HG02938 (cell line): Measurements from ENCODE around the gene NRIP1.

Source experiments
- ATAC-seq: cut with Tn5 transposase; IDR thresholded peaks from one replicate; pipeline ENCODE4 v1.9.1; 2021; ENCODE audit warnings: mild to moderate bottlenecking, moderate library complexity; ENCODE audit not compliant: unreplicated experiment

NRIP1 gene

GRCh38 chr21:15009837-15010363 is 54.9 kb downstream of the NRIP1 start:
- ATAC-seq, result no peak

DNA sequence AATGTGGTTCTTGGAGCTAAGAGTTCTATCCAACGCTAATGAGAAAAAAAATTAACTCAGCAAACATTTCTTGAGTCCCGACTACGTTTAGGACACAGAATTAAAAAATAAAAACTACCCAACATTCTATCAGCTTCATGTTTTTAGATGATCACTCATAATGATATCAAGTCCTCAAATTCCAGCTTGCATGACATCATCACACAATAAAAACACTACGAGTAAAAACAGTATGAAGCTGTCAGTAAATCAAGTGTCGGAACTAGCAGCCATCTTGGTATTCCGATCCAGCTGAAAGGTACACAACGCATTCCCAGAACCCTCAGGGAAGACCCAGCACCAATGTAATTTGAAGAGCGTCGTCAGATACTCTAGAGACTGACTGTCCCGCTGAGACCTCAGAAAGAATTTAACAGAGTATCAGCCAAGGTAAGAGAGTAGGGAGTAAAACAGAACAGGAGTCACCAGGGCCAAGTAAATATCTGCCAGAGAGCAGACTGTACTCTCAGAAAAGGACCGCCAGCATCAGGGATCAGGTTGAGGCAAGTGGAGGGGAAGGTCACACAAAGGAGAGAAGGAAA is 57.0 kb downstream of the NRIP1 start:
- ATAC-seq, result no peak

DNA sequence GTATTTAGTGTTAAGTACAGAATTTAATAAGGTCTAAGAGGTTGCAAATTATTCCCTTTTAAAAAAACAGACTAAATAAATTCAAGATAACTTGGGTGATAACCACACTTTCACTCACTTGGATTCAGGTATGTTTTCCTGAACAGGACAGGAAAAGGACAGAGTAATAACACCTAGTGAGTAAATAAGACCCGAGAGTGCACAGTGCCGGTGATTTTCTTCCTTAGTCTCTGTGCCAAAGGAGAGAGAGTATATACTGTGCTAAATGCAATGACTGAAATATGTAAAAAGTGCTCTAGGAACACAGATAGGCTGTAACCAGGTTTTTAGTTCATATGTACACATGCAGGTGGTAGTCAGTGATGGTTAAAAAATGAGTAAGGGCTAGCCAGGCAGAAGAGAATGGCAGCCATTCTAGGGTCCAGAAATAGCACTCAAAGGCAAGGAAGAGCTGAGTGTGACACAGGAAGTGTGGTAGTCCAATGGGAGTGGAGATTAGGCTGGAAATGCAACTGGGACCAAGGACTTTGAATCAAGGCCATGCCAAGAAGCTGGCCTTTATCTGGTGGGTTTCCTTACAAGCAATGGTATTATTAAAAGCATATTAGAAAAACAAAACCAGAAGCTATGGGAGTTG is 58.1 kb downstream of the NRIP1 start:
- ATAC-seq, result no peak

GRCh38 chr21:15005391-15005790 is 59.4 kb downstream of the NRIP1 start:
- no peak for ATAC-seq

- no peak for ATAC-seq
Observed at GRCh38 chr21:15004721-15005370, 60.0 kb downstream of the NRIP1 start.

DNA sequence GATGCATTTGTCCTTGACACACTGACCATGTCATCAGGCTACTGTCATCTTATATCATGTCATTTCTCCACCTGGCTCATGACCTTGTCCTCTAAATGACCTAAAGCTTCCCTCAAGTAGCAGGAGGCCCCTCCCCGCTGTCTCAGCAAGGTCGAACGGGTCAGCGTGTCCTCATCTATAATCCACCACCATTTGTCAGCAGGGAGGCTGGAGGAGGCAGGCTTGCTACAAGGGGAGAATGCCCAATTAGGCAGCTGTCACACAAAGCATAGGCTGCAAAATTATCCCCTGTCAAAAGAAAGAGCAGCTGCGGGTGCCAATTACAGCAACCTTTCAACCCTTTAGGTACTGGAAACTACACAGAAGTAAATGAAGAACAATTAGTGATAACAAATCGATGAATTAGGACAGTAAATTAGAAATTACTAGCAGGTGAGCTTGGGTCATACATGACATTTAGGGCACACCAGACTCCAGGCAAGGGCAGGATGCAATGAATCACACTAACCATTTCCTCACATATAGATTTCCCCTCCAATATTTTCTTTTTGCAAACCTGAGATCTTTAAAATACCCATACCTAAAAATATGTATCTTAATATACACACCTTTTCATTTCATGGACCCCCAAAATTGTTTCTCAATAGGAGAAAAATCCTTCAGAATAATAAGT is 61.2 kb downstream of the NRIP1 start:
- ATAC-seq, result no peak

DNA sequence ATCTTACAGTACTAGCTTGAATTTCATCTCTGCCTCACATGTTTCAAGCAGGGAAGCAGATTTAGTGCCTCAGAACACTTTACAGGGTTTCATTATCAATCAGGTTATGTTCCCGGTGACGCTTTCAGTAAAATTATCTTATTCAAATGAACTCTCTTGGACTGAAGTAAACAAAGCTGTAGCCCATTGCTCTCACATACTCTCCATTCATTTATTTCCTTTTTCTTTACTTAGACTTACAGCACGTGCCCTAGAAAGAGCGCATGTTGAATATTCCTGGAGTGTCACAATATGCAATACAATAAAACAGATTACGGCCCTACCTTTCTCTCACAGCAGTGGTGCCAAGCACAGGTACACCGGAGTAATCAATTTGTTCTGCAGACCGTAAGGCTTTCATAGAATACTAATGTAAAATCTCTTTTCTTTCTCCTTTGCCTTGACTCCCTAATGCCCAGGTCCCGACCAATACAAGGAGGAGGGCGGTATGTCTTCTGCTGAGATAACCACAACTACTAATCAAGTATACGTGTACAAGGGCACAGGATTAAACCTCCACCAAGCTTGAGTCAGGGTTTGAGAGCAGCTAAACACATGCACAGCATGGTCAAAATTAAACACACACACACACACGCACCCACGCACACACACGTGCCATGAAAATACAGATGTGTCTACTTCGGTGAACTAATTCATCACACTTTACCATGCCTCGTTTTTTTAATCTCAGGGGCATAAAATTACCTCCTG is 62.8 kb downstream of the NRIP1 start:
- peak; percentile 92 for ATAC-seq

- ATAC-seq, result no peak
Observed at GRCh38 chr21:15001113-15001512, 63.7 kb downstream of the NRIP1 start.

DNA sequence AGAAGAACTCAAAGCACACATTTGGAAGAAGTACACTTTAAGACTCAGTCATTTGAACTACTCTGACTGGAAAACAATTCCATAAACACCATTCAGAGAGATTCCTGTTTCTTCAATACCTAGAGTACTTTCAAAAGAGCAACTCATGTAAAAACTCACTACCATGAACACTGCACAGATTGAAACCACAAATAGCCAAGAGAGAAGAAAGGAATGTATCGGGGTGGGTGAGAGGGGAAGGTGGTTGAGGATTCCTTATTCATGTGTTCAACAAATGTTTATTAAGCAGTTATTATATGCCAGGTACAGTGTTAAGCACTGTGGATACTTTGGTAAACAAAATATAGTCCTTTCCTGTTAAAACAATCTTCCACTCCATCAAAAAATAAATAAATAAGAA is 64.7 kb downstream of the NRIP1 start:
- no peak for ATAC-seq

- no peak for ATAC-seq
Observed at GRCh38 chr21:14998784-14999183, 66.0 kb downstream of the NRIP1 start.

GRCh38 chr21:14998336-14998735 is 66.5 kb downstream of the NRIP1 start:
- no peak for ATAC-seq

GRCh38 chr21:14995695-14996490 is 68.9 kb downstream of the NRIP1 start:
- ATAC-seq, result no peak

GRCh38 chr21:14995226-14995625 is 69.6 kb downstream of the NRIP1 start:
- ATAC-seq, result no peak

DNA sequence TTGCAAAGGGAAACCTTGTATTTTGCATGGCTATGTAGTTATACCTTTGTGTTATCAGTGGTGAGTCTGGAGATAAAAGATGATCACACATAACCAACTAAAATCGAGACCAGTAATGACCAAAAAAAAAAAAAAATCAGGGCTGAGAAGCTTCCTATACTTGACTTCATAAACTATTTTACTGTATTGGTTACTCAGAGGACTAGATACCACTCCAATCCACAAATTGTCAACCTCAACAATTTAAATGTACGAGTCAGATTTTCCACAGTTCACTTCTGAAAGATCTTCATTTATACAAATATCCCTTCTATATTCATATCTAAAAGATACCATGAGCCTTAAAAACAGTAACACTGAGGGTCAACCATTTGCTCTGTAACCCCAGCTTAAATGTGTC is 71.7 kb downstream of the NRIP1 start:
- ATAC-seq, result no peak

DNA sequence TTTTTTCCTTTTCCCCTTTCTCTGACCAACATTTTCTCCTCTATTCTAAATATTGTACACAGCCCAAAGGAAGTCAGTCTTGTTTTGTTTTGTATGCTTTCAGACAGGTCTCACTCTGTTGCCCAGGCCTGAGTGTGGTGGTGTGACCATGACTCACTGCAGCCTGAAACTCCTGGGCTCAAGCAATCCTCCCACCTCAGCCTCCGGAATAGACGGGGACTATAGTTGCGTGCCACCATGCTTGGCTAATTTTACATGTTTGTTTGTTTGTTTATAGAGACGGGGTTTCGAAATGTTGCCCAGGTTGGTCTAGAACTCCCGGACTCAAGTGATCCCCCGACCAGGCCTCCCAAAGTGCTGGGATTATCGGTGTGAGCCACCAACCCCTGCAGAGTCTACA is 72.8 kb downstream of the NRIP1 start:
- no peak for ATAC-seq

DNA sequence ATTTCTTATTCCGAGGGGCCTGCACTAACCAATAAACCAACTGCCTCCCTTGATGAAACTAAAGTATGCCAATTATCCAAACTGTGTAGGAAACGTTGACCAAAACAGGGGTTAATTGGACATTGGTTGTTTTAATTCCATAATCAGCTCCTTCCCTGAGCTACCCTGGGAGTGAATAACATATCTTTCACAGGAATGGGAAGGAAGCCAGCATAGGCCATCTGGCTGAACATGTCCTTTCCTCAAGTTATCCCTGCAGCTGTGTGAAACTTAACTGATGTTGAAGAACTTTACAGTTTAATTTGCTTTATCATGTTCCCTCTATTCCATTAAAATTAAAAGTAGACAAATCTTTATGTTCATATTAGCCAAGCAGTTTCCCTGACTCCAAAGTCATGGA is 75.4 kb downstream of the NRIP1 start:
- no peak for ATAC-seq

DNA sequence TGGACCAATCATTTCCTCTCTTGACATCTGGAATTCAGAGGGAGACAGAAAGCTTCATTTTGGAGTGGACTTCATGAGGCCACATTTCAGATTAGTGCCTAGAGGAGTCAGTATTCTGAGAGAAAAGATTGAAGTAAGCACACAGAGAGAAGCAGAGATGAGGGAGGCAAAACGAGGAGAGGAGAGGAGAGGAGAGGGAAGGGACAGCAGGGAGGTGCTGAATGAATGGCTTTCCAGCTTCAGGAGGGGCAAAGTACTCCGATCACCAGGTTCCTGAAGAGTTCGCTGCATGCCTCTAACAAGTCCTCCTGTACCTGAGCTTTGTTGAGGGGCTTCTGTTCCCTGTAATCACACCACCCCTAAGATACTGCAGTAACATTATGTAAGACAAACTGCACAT is 76.0 kb downstream of the NRIP1 start:
- ATAC-seq, result no peak

GRCh38 chr21:14987370-14988170 is 77.2 kb downstream of the NRIP1 start:
- no peak for ATAC-seq

DNA sequence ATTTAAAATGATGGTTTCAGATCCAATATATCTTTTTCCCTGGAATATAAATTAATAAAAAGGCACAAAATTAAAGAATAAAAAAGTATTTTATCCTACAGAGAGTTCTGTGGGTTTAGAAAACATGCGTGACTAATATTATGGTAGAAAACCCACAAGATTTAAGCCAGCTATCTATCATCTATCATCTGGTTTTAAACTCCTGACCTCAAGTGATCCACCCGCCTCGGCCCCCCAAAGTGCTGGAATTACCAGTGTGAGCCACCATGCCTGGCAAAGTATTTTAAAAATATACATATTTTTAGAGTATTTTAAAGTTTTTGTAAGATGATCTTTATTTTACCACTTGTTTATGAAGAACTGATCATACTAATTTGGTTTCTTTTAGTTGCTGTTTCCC is 79.5 kb downstream of the NRIP1 start:
- no peak for ATAC-seq
